ENCODE measurements around the gene TNRC6A.
"Not testable (repeated sequence)": the region's sequence is repeated elsewhere in the genome, so short reads cannot be mapped to it uniquely, and the experiment has no call there.

Gene TNRC6A

GRCh38 chr16:24728891-24729242 is 584 bp upstream of the TNRC6A start:
- DNase-seq = no peak

GRCh38 chr16:24729951-24730815 is 732 bp downstream of the TNRC6A start:
- peak; percentile 9 for DNase-seq

DNA sequence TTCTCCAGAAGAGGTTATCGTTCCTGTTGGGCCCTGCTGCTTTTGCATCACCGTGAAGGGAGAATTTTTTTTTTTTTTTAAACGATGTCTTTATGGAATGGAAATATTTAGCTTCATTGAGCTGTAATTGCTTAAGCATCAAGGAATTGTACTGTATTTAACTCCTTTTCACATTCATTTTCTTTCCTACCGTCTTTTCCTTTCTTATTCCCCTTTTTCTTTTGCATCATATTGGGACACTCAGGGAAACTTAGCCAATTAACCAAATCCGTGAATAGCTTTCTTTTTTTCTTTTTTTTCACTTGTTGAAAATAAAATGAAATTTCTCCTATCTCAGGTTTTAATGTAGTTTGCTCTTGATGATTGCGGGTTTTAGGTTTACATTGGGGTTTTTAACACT is 1.5 kb downstream of the TNRC6A start:
- no peak for DNase-seq

- DNase-seq = no peak
These were observed 2.4 kb downstream of the TNRC6A start for GRCh38 chr16:24731722-24732419.

DNA sequence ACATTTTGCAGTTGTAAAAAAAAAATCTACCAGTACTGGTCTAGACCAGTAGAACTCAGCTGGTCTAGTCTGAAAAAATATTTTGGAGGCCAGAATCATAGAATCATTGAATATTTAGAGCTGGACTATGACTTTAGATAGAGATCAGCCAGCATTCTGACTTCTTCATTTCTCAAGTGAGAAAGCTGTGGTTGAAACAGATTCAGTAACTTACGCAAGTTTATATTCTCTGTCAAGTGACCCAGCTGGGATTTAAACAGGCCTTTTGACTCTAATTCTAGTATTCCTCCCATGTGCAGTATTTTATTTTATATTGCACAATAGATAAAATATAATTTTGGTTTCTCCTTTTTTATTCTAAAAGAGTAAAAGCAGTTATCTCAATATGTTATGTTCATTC is 4.9 kb downstream of the TNRC6A start:
- DNase-seq = no peak

DNA sequence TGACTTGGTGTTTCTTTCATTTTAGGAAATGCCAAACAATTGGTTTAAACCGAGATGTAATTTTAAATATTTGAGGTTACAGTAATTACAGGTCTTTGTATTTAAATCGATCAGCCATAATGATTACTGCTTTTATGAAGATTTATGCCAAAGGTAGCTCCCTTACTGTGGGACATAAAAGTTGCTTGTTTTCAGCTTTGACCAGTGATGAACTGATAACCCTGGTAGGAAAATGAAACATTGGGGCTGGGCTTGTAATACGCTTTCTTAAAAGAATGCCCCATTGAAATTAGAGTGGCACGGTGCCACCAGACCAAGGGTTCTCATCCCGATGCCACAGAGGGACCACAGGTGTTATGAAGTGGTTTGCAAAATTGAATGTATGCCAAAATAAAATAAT is 7.3 kb downstream of the TNRC6A start:
- DNase-seq = no peak

DNA sequence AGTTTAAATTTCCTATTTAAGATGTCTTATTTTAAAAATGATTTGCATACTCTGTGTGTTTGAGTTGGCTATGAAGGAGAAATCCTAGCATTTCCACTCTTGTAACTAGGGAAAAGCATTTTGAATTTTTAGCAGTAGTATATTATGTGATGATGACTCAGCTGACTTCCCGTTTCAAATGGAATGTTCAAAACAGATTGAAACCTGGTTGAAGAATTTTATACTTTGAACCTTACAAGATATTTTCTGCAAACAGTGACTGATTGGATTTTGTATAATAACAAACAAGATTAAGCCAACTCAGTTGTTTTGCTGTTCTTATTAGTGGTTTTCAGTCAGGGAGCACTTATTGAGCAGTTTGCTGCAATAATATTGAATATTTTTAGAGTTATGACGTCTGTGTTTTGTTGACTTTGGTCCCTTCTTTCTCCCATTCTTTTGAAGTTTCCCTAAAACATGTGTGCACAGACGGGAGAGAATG is 8.0 kb downstream of the TNRC6A start:
- no peak for DNase-seq

- no peak for DNase-seq
These were observed 8.6 kb downstream of the TNRC6A start for GRCh38 chr16:24737916-24738594.

DNA sequence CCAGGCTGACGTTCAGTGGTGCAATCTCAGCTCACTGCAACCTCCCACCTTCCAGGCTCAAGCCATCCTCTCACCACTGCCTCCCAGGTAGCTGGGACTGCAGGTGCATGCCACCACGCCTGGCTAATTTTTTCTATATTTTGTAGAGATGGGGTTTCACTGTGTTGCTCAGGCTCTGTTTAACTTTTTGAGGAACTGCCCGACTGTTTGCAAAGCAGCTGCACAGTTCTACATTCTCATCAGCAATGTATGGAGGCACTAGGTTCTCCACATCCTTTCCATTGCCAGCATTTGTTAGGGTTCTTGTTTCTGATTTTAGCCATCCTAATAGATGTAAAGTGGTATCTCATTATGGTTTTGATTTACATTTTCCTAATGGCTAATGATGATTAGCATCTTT is 9.4 kb downstream of the TNRC6A start:
- no peak for DNase-seq

GRCh38 chr16:24741862-24742261 is 12.4 kb downstream of the TNRC6A start:
- DNase-seq = no peak

DNA sequence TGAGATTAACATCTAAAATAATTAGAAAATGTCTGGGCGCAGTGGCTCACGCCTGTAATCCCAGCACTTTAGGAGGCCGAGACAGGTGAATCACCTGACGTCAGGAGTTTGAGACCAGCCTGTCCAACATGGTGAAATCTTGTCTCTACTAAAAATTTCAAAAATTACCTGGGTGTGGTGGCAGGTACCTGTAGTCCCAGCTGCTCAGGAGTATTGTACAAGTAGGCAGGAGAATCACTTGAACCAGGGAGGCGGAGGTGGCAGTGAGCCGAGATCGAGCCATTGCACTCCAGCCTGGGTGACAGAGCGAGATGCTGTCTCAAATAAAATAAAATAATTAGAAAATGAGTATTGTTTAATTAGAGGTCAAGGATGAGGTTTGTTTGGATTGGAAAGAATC is 13.2 kb downstream of the TNRC6A start:
- DNase-seq = not testable (repeated sequence)

GRCh38 chr16:24745391-24745790 is 15.9 kb downstream of the TNRC6A start:
- no peak for DNase-seq

DNA sequence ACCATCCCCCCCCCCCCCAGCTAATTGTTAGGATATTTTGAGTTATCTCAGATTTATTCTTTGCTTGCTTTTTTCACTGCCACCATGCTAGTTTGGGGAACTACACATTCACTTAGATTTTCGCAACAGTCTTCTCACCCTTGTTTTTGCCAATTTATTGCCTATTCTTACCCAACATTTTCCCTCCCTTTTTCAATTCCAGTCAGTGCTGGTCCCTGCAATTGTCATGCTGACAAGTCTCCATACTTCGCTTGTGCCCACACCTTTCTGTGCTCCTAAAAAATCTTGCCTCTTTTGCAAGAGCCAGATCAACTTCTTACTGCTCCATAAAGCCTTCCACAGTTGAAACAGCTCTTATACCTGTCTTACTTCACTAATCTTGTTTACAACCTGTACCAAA is 16.3 kb downstream of the TNRC6A start:
- no peak for DNase-seq

GRCh38 chr16:24747441-24747840 is 18.0 kb downstream of the TNRC6A start:
- no peak for DNase-seq

DNA sequence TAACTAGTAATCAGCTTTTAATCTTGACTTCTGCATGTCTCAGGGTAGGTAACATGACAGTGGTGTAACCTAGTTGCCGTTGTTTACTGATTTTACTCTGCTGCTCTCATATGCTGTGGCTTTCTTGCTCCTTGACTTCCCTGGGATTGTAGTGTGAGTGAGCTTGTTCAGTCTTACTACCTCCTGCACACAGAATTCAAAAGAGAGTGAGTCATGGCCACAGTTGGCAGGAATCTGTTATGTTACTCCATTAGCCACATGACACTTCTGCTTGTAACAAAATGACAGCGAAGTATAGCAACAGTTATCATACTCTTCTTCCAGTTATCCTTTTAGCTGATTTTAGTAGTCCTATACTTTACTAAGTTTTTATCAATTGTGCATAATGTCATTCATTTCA is 18.8 kb downstream of the TNRC6A start:
- DNase-seq = no peak

DNA sequence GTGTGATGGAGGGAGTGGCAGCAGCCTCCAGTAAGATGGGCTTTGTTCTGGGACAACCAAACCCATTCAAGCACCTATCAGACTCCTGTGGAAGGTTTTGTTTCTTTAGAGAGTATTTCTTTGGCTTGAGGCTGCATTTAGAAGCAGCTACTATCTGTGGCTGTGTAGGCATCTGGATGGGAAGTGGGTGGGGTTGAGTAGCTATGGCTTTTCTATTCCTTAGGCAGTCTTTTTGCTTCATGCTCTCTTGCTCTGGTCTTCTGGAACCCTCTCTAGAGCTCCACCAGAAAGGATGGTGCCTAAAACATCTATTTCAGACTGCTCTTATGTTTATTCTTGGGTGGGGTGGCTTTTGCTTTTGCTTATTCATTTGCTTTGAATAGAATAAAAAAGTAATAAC is 19.9 kb downstream of the TNRC6A start:
- DNase-seq = no peak

GRCh38 chr16:24749872-24750271 is 20.4 kb downstream of the TNRC6A start:
- DNase-seq = not testable (repeated sequence)

- no peak for DNase-seq
These were observed 23.5 kb downstream of the TNRC6A start for GRCh38 chr16:24753000-24753399.

DNA sequence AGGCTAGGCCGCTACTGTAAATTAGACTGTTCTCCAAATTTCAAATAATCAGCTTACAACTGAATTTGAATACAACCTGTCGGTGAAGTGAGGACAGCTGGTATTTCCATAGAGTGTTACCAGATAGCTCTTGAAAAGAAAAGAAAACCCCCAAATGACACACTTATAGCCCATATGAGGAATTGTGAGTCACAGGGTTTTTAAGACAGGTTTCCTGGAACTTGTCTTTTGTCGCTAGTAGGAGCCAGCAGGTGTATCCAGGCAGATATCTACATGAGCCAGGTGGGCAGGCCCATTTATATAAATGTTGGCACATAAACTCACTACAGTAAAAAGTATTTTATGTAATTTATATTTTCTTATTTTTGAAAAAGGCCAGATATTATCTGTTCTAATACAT is 24.0 kb downstream of the TNRC6A start:
- no peak for DNase-seq

DNA sequence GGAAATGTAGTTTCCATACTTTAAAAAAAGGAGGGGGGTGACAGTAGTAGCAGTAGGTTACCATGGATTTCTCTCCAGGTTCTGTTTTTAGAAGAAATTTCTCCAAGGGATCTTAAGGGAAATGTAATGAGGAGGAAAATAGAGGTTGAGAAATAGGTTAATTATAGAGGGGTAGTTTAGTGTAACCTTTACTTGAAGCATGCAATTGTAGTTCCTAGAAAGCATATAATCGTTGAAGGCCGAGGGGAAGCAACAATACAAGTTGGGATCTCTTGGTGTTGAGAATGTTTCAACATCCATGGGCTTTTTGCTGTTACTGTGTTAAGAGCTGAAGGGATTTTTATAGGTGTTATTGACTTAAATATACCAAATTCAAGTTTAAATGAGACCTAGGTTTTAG is 25.1 kb downstream of the TNRC6A start:
- no peak for DNase-seq

GRCh38 chr16:24755201-24755874 is 25.9 kb downstream of the TNRC6A start:
- no peak for DNase-seq

- no peak for DNase-seq
These were observed 28.9 kb downstream of the TNRC6A start for GRCh38 chr16:24758373-24758772.

DNA sequence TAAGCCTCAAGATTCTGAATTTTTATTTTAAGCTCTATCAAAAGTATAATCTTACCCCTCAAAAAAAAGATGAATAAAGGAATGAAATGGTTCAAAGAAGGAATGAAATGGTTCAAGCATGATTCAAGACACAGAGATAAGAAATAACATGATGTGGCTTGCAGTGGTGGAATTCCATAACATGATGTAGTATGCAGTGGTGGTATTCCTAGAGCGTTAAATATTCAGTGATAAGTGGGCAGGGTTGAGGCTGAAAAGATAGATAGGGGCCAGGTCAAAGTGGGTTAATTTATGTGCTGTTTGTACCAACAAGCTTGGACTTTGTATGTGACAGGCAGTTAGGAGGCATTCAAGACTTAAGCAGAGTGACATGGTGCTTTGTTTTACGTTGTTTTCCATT is 29.6 kb downstream of the TNRC6A start:
- DNase-seq = no peak

All from NCI-H748 treated with DMSO at 0.1 percent for 48 hours (cell line).